Measurements from ENCODE around the gene SLC25A3. TPM values are rescaled to one million over a fixed set of nuclear protein-coding genes. Genes with fewer than 3 reads are reported as not detected.

SLC25A3 gene
- polyA plus RNA-seq (2013, experiment 1 of 2), result 545 TPM
- polyA plus RNA-seq (2013, experiment 2 of 2), result 551 TPM

DNA sequence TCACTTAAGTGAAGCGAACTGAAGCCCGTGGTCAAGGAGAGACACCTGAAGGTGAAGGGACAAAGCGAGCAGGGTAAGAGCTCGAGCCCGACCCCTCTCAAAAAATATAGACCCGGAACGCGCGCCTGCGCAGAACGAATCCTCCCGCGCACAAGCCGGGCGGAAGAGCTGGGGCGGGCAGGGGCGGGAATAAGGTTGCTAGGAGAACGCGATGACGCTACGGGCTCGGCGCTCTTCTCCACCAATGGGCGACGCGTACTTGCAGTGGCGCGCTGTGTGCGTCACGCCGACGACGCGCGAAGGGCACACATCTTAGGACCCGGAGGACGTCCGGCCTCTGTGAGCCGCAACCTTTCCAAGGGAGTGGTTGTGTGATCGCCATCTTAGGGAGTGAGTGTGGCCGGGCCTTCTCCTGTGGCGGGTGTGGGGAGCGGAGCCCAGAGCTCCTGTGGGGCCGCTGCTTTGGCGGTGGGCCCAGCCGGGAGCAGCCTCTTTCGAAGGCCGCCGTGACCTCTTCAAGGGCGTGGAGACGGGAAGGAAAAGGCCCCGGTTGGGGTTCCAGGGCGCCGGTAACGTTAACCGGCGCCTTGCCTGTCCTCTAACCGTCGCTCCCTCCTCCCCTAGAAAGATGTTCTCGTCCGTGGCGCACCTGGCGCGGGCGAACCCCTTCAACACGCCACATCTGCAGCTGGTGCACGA is at the start of gene SLC25A3:
SLC25A3 (plus strand) TSS at position 336 of the 699 bp plus-strand sequence; CDS start at position 629, 293 bp downstream.
- H2BK15ac ChIP-seq (replicated peaks; ENCODE audit: low read depth), result no peak within 1 kb of the TSS
- no peak within 1 kb of the TSS for H4K8ac ChIP-seq (ENCODE audit: low read depth, low read length)
- H2BK120ac ChIP-seq (ENCODE audit: low read depth, low read length), result no peak within 1 kb of the TSS
- H3K27ac ChIP-seq (ENCODE audit: low read depth, low read length), result peak within 1 kb of the TSS; percentile 2
- H3K4ac ChIP-seq (ENCODE audit: low read depth, low read length), result peak within 1 kb of the TSS; percentile 87
- H3K27me3 ChIP-seq (ENCODE audit: insufficient read depth, low read length, poor library complexity), result no peaks in the 10 kb centered on the region
- peak within 1 kb of the TSS; percentile 40 for H2AK5ac ChIP-seq (ENCODE audit: low read length)
- H3K56ac ChIP-seq (ENCODE audit: low read length), result peak within 1 kb of the TSS; percentile 89
- peak within 1 kb of the TSS; percentile 77 for H4K5ac ChIP-seq (ENCODE audit: low read length)
- H3K4me1 ChIP-seq (ENCODE audit: control insufficient read depth, low read depth, low read length), result peaks cover 4% of the 10 kb centered on the region
- peak within 1 kb of the TSS; percentile 19 for H3K18ac ChIP-seq (ENCODE audit: low read length)
- peaks cover 42% of the 10 kb centered on the region for H3K79me2 ChIP-seq (ENCODE audit: control insufficient read depth, insufficient read depth, low read length)
- H3K23ac ChIP-seq (ENCODE audit: low read length), result peak within 1 kb of the TSS; percentile 83
- peak within 1 kb of the TSS; percentile 97 for H3K9ac ChIP-seq (ENCODE audit: low read length)
- peak within 1 kb of the TSS; percentile 61 for H3K4me2 ChIP-seq (ENCODE audit: low read length)
- H3K36me3 ChIP-seq (ENCODE audit: control insufficient read depth, insufficient read depth, low read length), result peaks cover 4% of the 10 kb centered on the region
- peaks cover 4% of the 10 kb centered on the region for H3K79me1 ChIP-seq (ENCODE audit: low read length)
- WGBS (ENCODE audit: extremely low coverage, insufficient coverage, low lambda C conversion rate), result no CpG with 5 or more reads among the region's 67 CpGs
- DNase-seq, result peak; percentile 99
- peak within 1 kb of the TSS; percentile 66 for H2BK5ac ChIP-seq (ENCODE audit: low read length)
- H3K4me3 ChIP-seq (ENCODE audit: low read length), result peak within 1 kb of the TSS; percentile 92

DNA sequence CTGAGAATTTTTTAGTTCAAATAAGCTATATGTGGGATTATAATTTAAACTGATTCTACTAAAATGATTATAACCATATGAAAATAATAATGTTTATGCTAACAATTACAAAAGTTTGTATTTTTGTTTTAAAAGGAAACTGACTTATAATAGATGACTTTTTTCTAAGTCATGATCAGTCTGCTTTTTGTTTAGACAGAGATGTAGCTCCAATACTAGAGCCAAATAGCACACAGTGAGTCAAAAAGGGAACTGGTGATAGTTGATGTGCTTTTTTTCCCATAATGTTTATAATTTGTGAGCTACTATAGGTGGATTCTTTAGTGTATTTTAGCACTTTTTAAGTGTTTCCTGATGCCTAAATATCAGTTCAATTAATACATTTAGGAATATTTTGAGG is 49.8 kb upstream of the SLC25A3 start:
- DNase-seq, result no peak
- Histone ChIP-seq H3K4me2 (ENCODE audit: low read length) (no peak overlapping the region), H3K4me3 (ENCODE audit: low read length) (no peak overlapping the region), H2AK5ac (ENCODE audit: low read length) (no peak overlapping the region), H4K8ac (ENCODE audit: low read depth, low read length) (no peak overlapping the region), H3K9ac (ENCODE audit: low read length) (no peak overlapping the region), H3K56ac (ENCODE audit: low read length) (no peak overlapping the region), H3K36me3 (ENCODE audit: control insufficient read depth, insufficient read depth, low read length) (peaks cover 2% of the 10 kb centered on the region), H2BK5ac (ENCODE audit: low read length) (no peak overlapping the region), H4K5ac (ENCODE audit: low read length) (no peak overlapping the region), H3K27ac (ENCODE audit: low read depth, low read length) (no peak overlapping the region), H3K23ac (ENCODE audit: low read length) (no peak overlapping the region), H3K18ac (ENCODE audit: low read length) (no peak overlapping the region), H2BK120ac (ENCODE audit: low read depth, low read length) (no peak overlapping the region), H3K4me1 (ENCODE audit: control insufficient read depth, low read depth, low read length) (no peaks in the 10 kb centered on the region), H3K27me3 (ENCODE audit: insufficient read depth, low read length, poor library complexity) (no peaks in the 10 kb centered on the region), H3K79me2 (ENCODE audit: control insufficient read depth, insufficient read depth, low read length) (peaks cover 6% of the 10 kb centered on the region), H3K79me1 (ENCODE audit: low read length) (peaks cover 3% of the 10 kb centered on the region), H3K4ac (ENCODE audit: low read depth, low read length) (no peak overlapping the region), H2BK15ac (replicated peaks; ENCODE audit: low read depth) (no peak overlapping the region)

DNA sequence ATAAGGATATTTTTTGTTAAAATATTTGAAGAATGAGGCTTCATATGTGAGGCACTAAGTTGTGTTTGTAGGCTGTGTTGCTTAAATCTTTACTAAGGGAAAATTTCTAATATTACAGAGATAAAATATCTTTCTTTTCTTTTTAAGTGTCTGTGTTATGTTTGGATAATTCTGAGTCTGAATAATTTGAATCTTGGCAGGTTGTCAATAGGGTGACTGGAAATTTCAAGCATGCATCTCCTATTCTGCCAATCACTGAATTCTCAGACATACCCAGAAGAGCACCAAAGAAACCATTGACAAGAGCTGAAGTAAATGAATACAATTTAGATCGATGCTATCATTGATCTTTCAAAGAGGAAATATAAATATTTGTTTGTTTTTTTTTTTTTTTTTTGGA is 48.7 kb upstream of the SLC25A3 start:
- Histone ChIP-seq H3K18ac (ENCODE audit: low read length) (no peak overlapping the region), H3K4me1 (ENCODE audit: control insufficient read depth, low read depth, low read length) (no peaks in the 10 kb centered on the region), H2BK120ac (ENCODE audit: low read depth, low read length) (no peak overlapping the region), H3K56ac (ENCODE audit: low read length) (no peak overlapping the region), H3K27ac (ENCODE audit: low read depth, low read length) (no peak overlapping the region), H3K36me3 (ENCODE audit: control insufficient read depth, insufficient read depth, low read length) (peaks cover 2% of the 10 kb centered on the region), H3K23ac (ENCODE audit: low read length) (no peak overlapping the region), H2AK5ac (ENCODE audit: low read length) (no peak overlapping the region), H3K79me1 (ENCODE audit: low read length) (peaks cover 3% of the 10 kb centered on the region), H3K4me3 (ENCODE audit: low read length) (no peak overlapping the region), H4K5ac (ENCODE audit: low read length) (no peak overlapping the region), H4K8ac (ENCODE audit: low read depth, low read length) (no peak overlapping the region), H3K4ac (ENCODE audit: low read depth, low read length) (no peak overlapping the region), H2BK15ac (replicated peaks; ENCODE audit: low read depth) (no peak overlapping the region), H2BK5ac (ENCODE audit: low read length) (no peak overlapping the region), H3K79me2 (ENCODE audit: control insufficient read depth, insufficient read depth, low read length) (peaks cover 6% of the 10 kb centered on the region), H3K4me2 (ENCODE audit: low read length) (no peak overlapping the region), H3K9ac (ENCODE audit: low read length) (no peak overlapping the region), H3K27me3 (ENCODE audit: insufficient read depth, low read length, poor library complexity) (no peaks in the 10 kb centered on the region)
- DNase-seq, result no peak
- WGBS (ENCODE audit: extremely low coverage, insufficient coverage, low lambda C conversion rate), result no CpG with 5 or more reads among the region's 1 CpG

DNA sequence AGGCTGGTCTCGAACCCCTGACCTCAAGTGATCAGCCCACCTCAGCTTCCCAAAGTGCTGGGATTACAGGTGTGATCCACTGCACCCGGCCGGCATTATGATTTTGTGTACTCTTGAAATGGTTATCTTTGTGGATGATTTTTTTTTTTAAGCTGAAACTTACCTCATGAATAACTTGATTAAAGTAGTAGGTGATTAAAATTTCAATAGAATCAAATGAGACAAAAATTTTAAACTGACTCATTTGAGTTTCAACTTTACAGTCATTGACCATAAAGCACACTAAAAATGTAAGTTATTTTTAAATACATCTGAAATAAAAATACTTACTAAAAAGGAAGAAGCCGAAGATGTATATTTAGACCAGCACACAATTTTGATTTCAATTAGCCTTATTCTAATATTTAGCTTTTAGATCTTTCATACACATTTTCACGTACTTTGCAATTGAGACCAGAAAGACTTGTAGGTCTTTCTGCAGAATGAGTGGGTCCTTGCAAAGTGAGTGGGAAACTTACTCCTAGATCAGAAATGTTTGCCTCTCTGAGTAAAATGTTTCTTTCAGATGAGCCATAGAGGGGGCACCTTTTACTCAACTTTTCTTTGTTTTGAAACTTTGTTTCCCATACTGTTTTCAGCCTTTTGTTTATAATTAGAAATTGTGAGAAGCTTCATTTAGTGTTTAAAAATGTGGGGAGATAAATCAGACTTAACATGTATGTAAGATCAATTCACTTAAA is 43.9 kb upstream of the SLC25A3 start:
- Histone ChIP-seq H3K9ac (ENCODE audit: low read length) (no peak overlapping the region), H3K4me1 (ENCODE audit: control insufficient read depth, low read depth, low read length) (no peaks in the 10 kb centered on the region), H3K79me1 (ENCODE audit: low read length) (no peaks in the 10 kb centered on the region), H2AK5ac (ENCODE audit: low read length) (no peak overlapping the region), H2BK15ac (replicated peaks; ENCODE audit: low read depth) (no peak overlapping the region), H3K27ac (ENCODE audit: low read depth, low read length) (no peak overlapping the region), H3K27me3 (ENCODE audit: insufficient read depth, low read length, poor library complexity) (no peaks in the 10 kb centered on the region), H3K36me3 (ENCODE audit: control insufficient read depth, insufficient read depth, low read length) (peaks cover 2% of the 10 kb centered on the region), H4K8ac (ENCODE audit: low read depth, low read length) (no peak overlapping the region), H4K5ac (ENCODE audit: low read length) (no peak overlapping the region), H3K4me3 (ENCODE audit: low read length) (no peak overlapping the region), H3K4ac (ENCODE audit: low read depth, low read length) (no peak overlapping the region), H3K18ac (ENCODE audit: low read length) (no peak overlapping the region), H3K56ac (ENCODE audit: low read length) (no peak overlapping the region), H2BK120ac (ENCODE audit: low read depth, low read length) (no peak overlapping the region), H3K79me2 (ENCODE audit: control insufficient read depth, insufficient read depth, low read length) (no peaks in the 10 kb centered on the region), H2BK5ac (ENCODE audit: low read length) (no peak overlapping the region), H3K23ac (ENCODE audit: low read length) (no peak overlapping the region), H3K4me2 (ENCODE audit: low read length) (no peak overlapping the region)
- no peak for DNase-seq
- no CpG with 5 or more reads among the region's 5 CpGs for WGBS (ENCODE audit: extremely low coverage, insufficient coverage, low lambda C conversion rate)

DNA sequence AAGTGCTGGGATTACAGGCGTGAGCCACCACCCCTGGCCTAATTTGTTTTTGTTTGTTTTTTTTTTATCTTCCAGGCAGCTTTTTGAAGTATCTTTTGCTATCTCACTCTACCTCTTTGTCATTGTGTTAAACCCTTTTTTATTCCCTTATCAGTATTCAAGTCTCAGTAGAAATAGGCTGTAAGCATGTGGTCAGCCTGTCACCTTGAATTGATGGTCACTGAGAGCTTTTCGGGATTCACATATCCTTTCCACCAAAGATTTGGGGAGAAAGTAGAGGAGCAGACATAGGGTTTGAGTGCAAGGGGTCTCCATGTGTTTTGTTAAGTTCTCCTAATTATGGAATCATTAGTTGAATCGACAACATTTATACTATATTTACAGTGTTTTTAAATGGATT is 41.7 kb upstream of the SLC25A3 start:
- Histone ChIP-seq H4K5ac (ENCODE audit: low read length) (no peak overlapping the region), H2BK15ac (replicated peaks; ENCODE audit: low read depth) (no peak overlapping the region), H3K27me3 (ENCODE audit: insufficient read depth, low read length, poor library complexity) (no peaks in the 10 kb centered on the region), H2BK120ac (ENCODE audit: low read depth, low read length) (no peak overlapping the region), H3K18ac (ENCODE audit: low read length) (no peak overlapping the region), H4K8ac (ENCODE audit: low read depth, low read length) (no peak overlapping the region), H3K4ac (ENCODE audit: low read depth, low read length) (no peak overlapping the region), H3K9ac (ENCODE audit: low read length) (no peak overlapping the region), H3K27ac (ENCODE audit: low read depth, low read length) (no peak overlapping the region), H2BK5ac (ENCODE audit: low read length) (no peak overlapping the region), H3K79me1 (ENCODE audit: low read length) (no peaks in the 10 kb centered on the region), H3K56ac (ENCODE audit: low read length) (no peak overlapping the region), H3K36me3 (ENCODE audit: control insufficient read depth, insufficient read depth, low read length) (no peaks in the 10 kb centered on the region), H3K79me2 (ENCODE audit: control insufficient read depth, insufficient read depth, low read length) (no peaks in the 10 kb centered on the region), H2AK5ac (ENCODE audit: low read length) (no peak overlapping the region), H3K4me2 (ENCODE audit: low read length) (no peak overlapping the region), H3K4me3 (ENCODE audit: low read length) (no peak overlapping the region), H3K4me1 (ENCODE audit: control insufficient read depth, low read depth, low read length) (no peaks in the 10 kb centered on the region), H3K23ac (ENCODE audit: low read length) (no peak overlapping the region)
- WGBS (ENCODE audit: extremely low coverage, insufficient coverage, low lambda C conversion rate), result no CpG with 5 or more reads among the region's 3 CpGs
- DNase-seq, result peak; percentile 22

Measured in mesendoderm (in vitro differentiated cells).